A549 (cell line): Measurements from ENCODE around the gene CYP4F2.

ENCODE experiments used
- CBX2 ChIP-seq: fragments of 200-600 bp; sonication (generic); IDR thresholded peaks from 2 replicates; pipeline ENCODE4 v1.6.1; 2016; ENCODE audit warnings: low read depth, mild to moderate bottlenecking, borderline replicate concordance
- ELK1 ChIP-seq: fragments of 150-350 bp; IDR thresholded peaks from 2 replicates; pipeline ENCODE4 v1.6.1; 2014; ENCODE audit warnings: low read depth, mild to moderate bottlenecking, low read length
- EP300 ChIP-seq, 2 experiments: fragments of >200 bp; sonication (Bioruptor Twin); formaldehyde crosslinking; IDR thresholded peaks; 2 replicates in 1 of 2; 3 replicates in 1 of 2; pipeline ENCODE4 v1.6.1; 2016 to 2017
- ESRRA ChIP-seq: fragments of 150-350 bp; IDR thresholded peaks from 2 replicates; pipeline ENCODE4 v1.6.1; 2014; ENCODE audit warnings: mild to moderate bottlenecking, low read length, borderline replicate concordance
- FOSL2 ChIP-seq, 2 experiments: fragments of 450-650 bp in 1 of 2; fragments of >200 bp in 1 of 2; sonication (Bioruptor Twin) in 1 of 2; formaldehyde crosslinking; IDR thresholded peaks; 2 replicates each; pipeline versions ENCODE4 v1.5.0 to v1.6.1; 2016 to 2020; ENCODE audit warnings: mild to moderate bottlenecking in 1 of 2, moderate library complexity in 1 of 2
- JUN ChIP-seq, 2 experiments: fragments of >200 bp; sonication (Bioruptor Twin); formaldehyde crosslinking; IDR thresholded peaks; 2 replicates in 1 of 2; 3 replicates in 1 of 2; pipeline ENCODE4 v1.6.1; 2016 to 2017
- KDM1A ChIP-seq: fragments of 200-600 bp; sonication (generic); IDR thresholded peaks from 2 replicates; pipeline ENCODE4 v1.6.1; 2016; ENCODE audit warnings: low read depth, mild to moderate bottlenecking
- MYC ChIP-seq: IDR thresholded peaks from 2 replicates; pipeline ENCODE4 v1.6.1; 2012; ENCODE audit warnings: mild to moderate bottlenecking, inconsistent platforms, low read length, improper control_type of control experiment, borderline replicate concordance
- NFE2L2 ChIP-seq: fragments of 150-350 bp; conservative IDR thresholded peaks from 2 replicates; pipeline ENCODE4 v1.6.1; 2014; ENCODE audit warnings: low read length
- NR3C1 ChIP-seq: fragments of >200 bp; sonication (Bioruptor Twin); formaldehyde crosslinking; IDR thresholded peaks from 3 replicates; pipeline ENCODE4 v1.6.1; 2017
- POLR2A ChIP-seq: IDR thresholded peaks from 2 replicates; pipeline ENCODE4 v1.6.1; 2012; ENCODE audit warnings: mild to moderate bottlenecking, low read length
- RFX5 ChIP-seq: fragments of 450-650 bp; IDR thresholded peaks from 2 replicates; pipeline ENCODE4 v1.7.1; 2014; ENCODE audit warnings: antibody characterized with exemption, mild to moderate bottlenecking, moderate library complexity
- TF ChIP-seq, protein P1 (sequence below): fragments of >200 bp; sonication (Bioruptor Twin); formaldehyde crosslinking; IDR thresholded peaks from 3 replicates; pipeline ENCODE4 v1.5.1; 2016
- TF ChIP-seq, protein P2 (sequence below): fragments of >200 bp; sonication (Bioruptor Twin); formaldehyde crosslinking; IDR thresholded peaks from 3 replicates; pipeline ENCODE4 v1.6.1; 2016

DNA sequence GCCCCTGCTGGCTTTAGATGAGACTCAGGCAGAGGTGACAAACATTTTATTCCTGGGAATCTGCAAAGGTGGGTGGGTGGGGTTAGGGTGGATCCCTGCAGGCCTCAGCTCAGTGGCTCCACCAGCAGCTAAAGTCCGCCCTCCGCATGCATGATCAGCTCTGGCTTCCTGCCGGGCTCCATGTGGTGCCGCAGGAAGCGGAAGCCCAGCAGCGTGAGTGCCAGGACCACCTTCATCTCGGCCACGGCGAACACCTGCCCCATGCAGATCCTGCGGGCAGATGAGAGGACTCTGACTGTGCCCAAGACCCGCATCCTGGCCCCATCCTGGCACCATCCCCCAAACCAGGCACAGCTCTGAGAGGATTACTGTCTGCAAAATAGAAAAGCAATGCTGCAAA is 26.3 kb downstream of the CYP4F2 start:
- TF ChIP-seq RFX5: no peak
- no peak for TF ChIP-seq FOSL2 (IDR thresholded peaks at IDR 0.05)
- no peak for TF ChIP-seq FOSL2 (CRISPR knock-in tag; IDR thresholded peaks at IDR 0.05)
- TF ChIP-seq POLR2A: no peak
- no peak for TF ChIP-seq ELK1
- TF ChIP-seq KDM1A: no peak
- no peak for TF ChIP-seq NR3C1
- TF ChIP-seq ESRRA: no peak
- no peak for TF ChIP-seq EP300 (IDR thresholded peaks at IDR 0.05)
- TF ChIP-seq, protein P1, sequence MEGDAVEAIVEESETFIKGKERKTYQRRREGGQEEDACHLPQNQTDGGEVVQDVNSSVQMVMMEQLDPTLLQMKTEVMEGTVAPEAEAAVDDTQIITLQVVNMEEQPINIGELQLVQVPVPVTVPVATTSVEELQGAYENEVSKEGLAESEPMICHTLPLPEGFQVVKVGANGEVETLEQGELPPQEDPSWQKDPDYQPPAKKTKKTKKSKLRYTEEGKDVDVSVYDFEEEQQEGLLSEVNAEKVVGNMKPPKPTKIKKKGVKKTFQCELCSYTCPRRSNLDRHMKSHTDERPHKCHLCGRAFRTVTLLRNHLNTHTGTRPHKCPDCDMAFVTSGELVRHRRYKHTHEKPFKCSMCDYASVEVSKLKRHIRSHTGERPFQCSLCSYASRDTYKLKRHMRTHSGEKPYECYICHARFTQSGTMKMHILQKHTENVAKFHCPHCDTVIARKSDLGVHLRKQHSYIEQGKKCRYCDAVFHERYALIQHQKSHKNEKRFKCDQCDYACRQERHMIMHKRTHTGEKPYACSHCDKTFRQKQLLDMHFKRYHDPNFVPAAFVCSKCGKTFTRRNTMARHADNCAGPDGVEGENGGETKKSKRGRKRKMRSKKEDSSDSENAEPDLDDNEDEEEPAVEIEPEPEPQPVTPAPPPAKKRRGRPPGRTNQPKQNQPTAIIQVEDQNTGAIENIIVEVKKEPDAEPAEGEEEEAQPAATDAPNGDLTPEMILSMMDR: no peak
- no peak for TF ChIP-seq MYC
- TF ChIP-seq CBX2: no peak
- TF ChIP-seq, protein P2, sequence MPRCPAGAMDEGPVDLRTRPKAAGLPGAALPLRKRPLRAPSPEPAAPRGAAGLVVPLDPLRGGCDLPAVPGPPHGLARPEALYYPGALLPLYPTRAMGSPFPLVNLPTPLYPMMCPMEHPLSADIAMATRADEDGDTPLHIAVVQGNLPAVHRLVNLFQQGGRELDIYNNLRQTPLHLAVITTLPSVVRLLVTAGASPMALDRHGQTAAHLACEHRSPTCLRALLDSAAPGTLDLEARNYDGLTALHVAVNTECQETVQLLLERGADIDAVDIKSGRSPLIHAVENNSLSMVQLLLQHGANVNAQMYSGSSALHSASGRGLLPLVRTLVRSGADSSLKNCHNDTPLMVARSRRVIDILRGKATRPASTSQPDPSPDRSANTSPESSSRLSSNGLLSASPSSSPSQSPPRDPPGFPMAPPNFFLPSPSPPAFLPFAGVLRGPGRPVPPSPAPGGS: no peak
- no peak for TF ChIP-seq NFE2L2
- no peak for TF ChIP-seq JUN (IDR thresholded peaks at IDR 0.05)
